Esophagus squamous epithelium (tissue), 4 donors: ENCODE data around the gene RAB43.

Experiments
- CTCF ChIP-seq, 6 experiments: fragments of 450-650 bp in 4 of 6; fragments of 200-600 bp in 2 of 6; sonication (generic) in 2 of 6; IDR thresholded peaks; one replicate each; pipeline ENCODE4 v1.5.1; 2016 to 2019; ENCODE audit warnings: antibody characterized with exemption in 6 of 6, mild to moderate bottlenecking in 4 of 6, moderate library complexity in 4 of 6
- POLR2A ChIP-seq, 4 donors: fragments of 450-650 bp; IDR thresholded peaks; one replicate each; pipeline ENCODE4 v1.6.1; 2017; ENCODE audit warnings: antibody characterized with exemption in 4 of 4, mild to moderate bottlenecking in 4 of 4, moderate library complexity in 3 of 4

GRCh38 chr3:129121792-129122411 is at the start of gene RAB43:
- TF ChIP-seq CTCF (IDR thresholded peaks at IDR 0.05) (no peak), POLR2A (IDR thresholded peaks at IDR 0.05) (no peak)
